Thyroid gland (tissue), 4 donors: ENCODE data around the gene MTA3. TPM values are rescaled to one million over a fixed set of nuclear protein-coding genes. Genes with fewer than 3 reads are reported as not detected.

ENCODE experiments used
- DNase-seq, 2 donors: peaks; one replicate each; pipeline ENCODE4 v3.0.0-alpha.2; 2019
- H3K27ac ChIP-seq, 3 donors: fragments of 200-600 bp; sonication (generic); 1 replicate in 2 of 3; 2 replicates in 1 of 3; pipeline ENCODE4 v1.5.1; 2016 to 2019; ENCODE audit warnings: mild to moderate bottlenecking in 1 of 3, moderate library complexity in 1 of 3
- H3K27me3 ChIP-seq: fragments of 200-600 bp; sonication (generic); one replicate; pipeline ENCODE4 v1.5.1; 2019
- H3K36me3 ChIP-seq, 2 donors: fragments of 200-600 bp; sonication (generic); one replicate each; pipeline ENCODE4 v1.5.1; 2016 to 2019
- H3K4me1 ChIP-seq, 2 donors: fragments of 200-600 bp; sonication (generic); one replicate each; pipeline ENCODE4 v1.5.1; 2017 to 2019
- H3K4me3 ChIP-seq, 3 donors: fragments of 200-600 bp; sonication (generic); replicated peaks in 1 of 3; 1 replicate in 2 of 3; 2 replicates in 1 of 3; pipeline ENCODE4 v1.5.1; 2016; ENCODE audit warnings: mild to moderate bottlenecking in 1 of 3
- H3K9me3 ChIP-seq: fragments of 200-600 bp; sonication (generic); one replicate; pipeline ENCODE4 v1.5.1; 2017
- CTCF ChIP-seq, 6 experiments: fragments of 200-600 bp in 3 of 6; fragments of 450-650 bp in 3 of 6; sonication (generic) in 3 of 6; IDR thresholded peaks; one replicate each; pipeline ENCODE4 v1.5.1; 2016 to 2019; ENCODE audit warnings: antibody characterized with exemption in 6 of 6, mild to moderate bottlenecking in 2 of 6, inconsistent platforms in 1 of 6, moderate library complexity in 1 of 6
- POLR2A ChIP-seq, 2 donors: fragments of 450-650 bp; IDR thresholded peaks; one replicate each; pipeline ENCODE4 v1.6.1; 2017; ENCODE audit warnings: antibody characterized with exemption in 2 of 2, mild to moderate bottlenecking in 2 of 2, moderate library complexity in 1 of 2
- WGBS, 2 donors: methylation state at CpG; one replicate each; pipeline ENCODE4 v1.1.5; 2017; 5-methylcytosine and 5-hydroxymethylcytosine counted together
- intact Hi-C: fragments of 100-400 bp; cut with DNase I; formaldehyde crosslinking; loops from one replicate; pipeline ENCODE4 v1.15.1; 2023
- total RNA-seq, 4 donors: library from RNA; depleted of rRNA; stranded (reverse); fragments of >200 nt; gene quantifications; one replicate each; pipeline ENCODE4 v1.2.3, GENCODE V29; 2016

Gene MTA3
- total RNA-seq, 4 donors from 2014 or later: 29.8 to 50.0 (median 34.0) TPM

GRCh38 chr2:42786561-42787345, 218.3 kb downstream of the MTA3 start:
- Histone ChIP-seq H3K27ac (no peak overlapping the region), H3K4me3 (no peak overlapping the region), H3K4me1 (peaks cover 0 to 1% of the 10 kb centered on the region in 2 donors), H3K9me3 (no peaks in the 10 kb centered on the region), H3K36me3 (no peaks in the 10 kb centered on the region), H3K27me3 (no peaks in the 10 kb centered on the region)
- no peak for TF ChIP-seq POLR2A (IDR thresholded peaks at IDR 0.05)
- no peak for DNase-seq
- intact Hi-C loops: no loop called here
- WGBS, 2 donors: 88 to 95% methylated on average over 13 to 14 of the region's 15 CpGs

DNA sequence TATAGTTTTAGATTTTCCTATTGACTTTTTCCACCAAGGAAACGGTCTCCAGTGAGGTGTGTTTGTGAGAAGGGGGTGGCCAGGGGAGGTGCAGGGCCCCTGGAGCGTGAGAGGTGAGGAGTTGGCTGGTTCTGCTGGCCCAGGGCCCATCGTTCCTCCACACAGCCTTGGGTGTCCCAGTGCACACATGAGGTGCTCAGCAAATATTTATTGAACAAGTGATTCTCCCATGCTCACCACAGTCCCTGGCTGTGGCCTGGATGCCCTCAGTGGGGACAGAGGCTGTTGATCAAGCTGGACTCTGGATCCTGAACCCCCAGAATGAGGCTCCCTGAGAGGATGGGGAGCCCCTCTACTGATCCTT, 219.0 kb downstream of the MTA3 start:
- H3K27ac ChIP-seq: no peak overlapping the region
- intact Hi-C loops: no loop called here
- H3K9me3 ChIP-seq: no peaks in the 10 kb centered on the region
- no peak overlapping the region for H3K4me3 ChIP-seq
- H3K4me1 ChIP-seq: peaks cover 0 to 6% of the 10 kb centered on the region in 2 donors
- H3K36me3 ChIP-seq: no peaks in the 10 kb centered on the region
- no peak for DNase-seq
- TF ChIP-seq POLR2A (IDR thresholded peaks at IDR 0.05): no peak
- no peak for TF ChIP-seq CTCF (IDR thresholded peaks at IDR 0.05)
- no peaks in the 10 kb centered on the region for H3K27me3 ChIP-seq
- WGBS, 2 donors: 69 to 81% methylated on average over 3 of the region's 3 CpGs

DNA sequence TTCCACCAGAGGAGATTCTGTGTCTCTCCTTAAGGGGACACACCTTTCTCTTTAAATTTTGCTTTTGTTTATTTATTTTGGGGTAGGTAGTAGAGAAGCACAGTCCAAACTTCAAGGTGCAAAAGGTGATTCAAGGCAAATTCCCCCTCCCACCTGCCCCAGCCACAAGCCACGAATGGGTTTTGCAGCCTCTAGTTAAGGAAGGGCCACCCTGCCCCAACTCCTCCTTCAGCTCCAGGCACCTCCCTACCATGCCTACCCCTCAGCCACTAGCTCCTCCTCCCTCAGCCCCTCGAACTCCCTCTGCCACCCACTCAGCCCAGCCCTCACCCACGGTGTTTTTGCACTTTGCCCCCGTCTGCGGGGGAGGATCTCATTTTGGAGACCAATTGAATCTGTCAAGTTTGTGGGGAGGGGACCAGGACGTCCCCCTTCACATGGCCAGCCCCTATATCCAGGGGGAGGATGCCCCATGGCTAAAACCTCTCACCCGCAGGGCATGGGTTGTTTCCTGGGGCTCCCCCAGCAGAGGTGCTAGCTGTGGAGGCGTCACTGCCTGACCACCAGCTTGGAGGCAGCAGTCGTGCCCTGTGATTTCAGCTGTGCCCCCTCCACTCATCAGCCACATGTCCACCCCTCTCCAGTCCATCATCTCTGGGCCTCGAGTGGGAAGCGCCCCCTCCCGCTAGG, 219.5 kb downstream of the MTA3 start:
- TF ChIP-seq CTCF (IDR thresholded peaks at IDR 0.05) (no peak), POLR2A (IDR thresholded peaks at IDR 0.05) (no peak)
- Histone ChIP-seq H3K4me1 (peaks cover 0 to 7% of the 10 kb centered on the region in 2 donors), H3K36me3 (no peaks in the 10 kb centered on the region), H3K27ac (no peak overlapping the region), H3K27me3 (no peaks in the 10 kb centered on the region), H3K9me3 (no peaks in the 10 kb centered on the region), H3K4me3 (no peak overlapping the region)
- 79 to 88% methylated on average over 9 to 10 of the region's 12 CpGs for WGBS, 2 donors
- no peak for DNase-seq
- intact Hi-C loops: no loop called here

DNA sequence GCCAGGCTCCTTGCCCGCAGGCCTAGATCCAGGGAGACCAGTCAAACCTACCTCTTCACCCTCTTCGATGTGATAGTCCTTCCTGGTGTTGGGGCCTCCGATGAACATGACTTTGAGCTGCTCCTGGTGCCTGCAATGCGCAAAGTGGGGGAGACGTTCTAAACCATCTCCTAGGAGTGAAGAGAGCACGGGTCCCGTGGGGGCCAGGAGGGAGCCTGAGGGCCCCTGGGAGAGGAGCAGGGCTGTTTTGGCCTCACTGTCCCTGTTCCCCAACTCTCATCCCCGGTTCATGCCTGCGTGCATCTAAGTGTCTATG, 220.0 kb downstream of the MTA3 start:
- intact Hi-C loops: no loop called here
- H3K9me3 ChIP-seq: no peaks in the 10 kb centered on the region
- H3K36me3 ChIP-seq: no peaks in the 10 kb centered on the region
- H3K4me3 ChIP-seq: no peak overlapping the region
- TF ChIP-seq CTCF (IDR thresholded peaks at IDR 0.05): no peak
- TF ChIP-seq POLR2A (IDR thresholded peaks at IDR 0.05): no peak
- no peak overlapping the region for H3K27ac ChIP-seq
- WGBS, 2 donors: 52 to 85% methylated on average over 7 to 9 of the region's 9 CpGs
- no peak for DNase-seq
- peaks cover 0 to 11% of the 10 kb centered on the region in 2 donors for H3K4me1 ChIP-seq
- H3K27me3 ChIP-seq: no peaks in the 10 kb centered on the region

- TF ChIP-seq CTCF (IDR thresholded peaks at IDR 0.05) (no peak), POLR2A (IDR thresholded peaks at IDR 0.05) (no peak)
- Histone ChIP-seq H3K27ac (no peak overlapping the region), H3K36me3 (no peaks in the 10 kb centered on the region), H3K4me3 (no peak overlapping the region), H3K4me1 (peaks cover 0 to 11% of the 10 kb centered on the region in 2 donors), H3K27me3 (no peaks in the 10 kb centered on the region), H3K9me3 (no peaks in the 10 kb centered on the region)
- intact Hi-C loops: no loop called here
- DNase-seq: no peak
- 54 to 74% methylated on average over 4 of the region's 4 CpGs for WGBS, 2 donors
These were observed 220.4 kb downstream of the MTA3 start for GRCh38 chr2:42788882-42789281.
